Hematopoietic multipotent progenitor cell treated with erythropoietin and hydrocortisone succinate and interleukin-3 and kit ligand, for 8 days (in vitro differentiated cells): Measurements from ENCODE around the gene ZNF626.
"Not testable (repeated sequence)": the region's sequence is repeated elsewhere in the genome, so short reads cannot be mapped to it uniquely, and the experiment has no call there.

ENCODE experiments used
- DNase-seq: peaks from one replicate; pipeline ENCODE4 v3.0.0-alpha.2; 2015

Gene ZNF626

GRCh38 chr19:20661150-20661819, at the start of gene ZNF626:
ZNF626 (minus strand) TSS chr19:20661571; CDS start chr19:20661446, 125 bp downstream.
- DNase-seq = peak; percentile 73

- no peak for DNase-seq
Observed at GRCh38 chr19:20669263-20669662, 7.9 kb upstream of the ZNF626 start.

GRCh38 chr19:20667281-20667680, 5.9 kb upstream of the ZNF626 start:
- DNase-seq = no peak

- no peak for DNase-seq
Observed at GRCh38 chr19:20664901-20665781, 3.8 kb upstream of the ZNF626 start.

GRCh38 chr19:20664475-20664874, 3.1 kb upstream of the ZNF626 start:
- DNase-seq = not testable (repeated sequence)

- DNase-seq = no peak
Observed at GRCh38 chr19:20662421-20663105, 1.2 kb upstream of the ZNF626 start.

- no peak for DNase-seq
Observed at GRCh38 chr19:20660473-20661140, 764 bp downstream of the ZNF626 start.

GRCh38 chr19:20640545-20640944, 20.8 kb downstream of the ZNF626 start:
- DNase-seq = no peak

GRCh38 chr19:20640023-20640422, 21.3 kb downstream of the ZNF626 start:
- no peak for DNase-seq

- DNase-seq = not testable (repeated sequence)
Observed at GRCh38 chr19:20624560-20624959, 36.8 kb downstream of the ZNF626 start.

GRCh38 chr19:20616071-20616470, 45.3 kb downstream of the ZNF626 start:
- DNase-seq = no peak

GRCh38 chr19:20614971-20615370, 46.4 kb downstream of the ZNF626 start:
- DNase-seq = not testable (repeated sequence)

GRCh38 chr19:20612711-20613316, 48.6 kb downstream of the ZNF626 start:
- no peak for DNase-seq

- no peak for DNase-seq
Observed at GRCh38 chr19:20611866-20612265, 49.5 kb downstream of the ZNF626 start.

- no peak for DNase-seq
Observed at GRCh38 chr19:20607943-20608342, 53.4 kb downstream of the ZNF626 start.
